HG02678 (cell line): Measurements from ENCODE around the gene DHX16.
A peak's percentile ranks its signal among the peaks of the same experiment; 100 is the strongest.
"Not testable (repeated sequence)": the region's sequence is repeated elsewhere in the genome, so short reads cannot be mapped to it uniquely, and the experiment has no call there.

ENCODE experiments used
- ATAC-seq: cut with Tn5 transposase; IDR thresholded peaks from one replicate; pipeline ENCODE4 v1.9.1; 2021; ENCODE audit warnings: mild to moderate bottlenecking, moderate library complexity; ENCODE audit not compliant: unreplicated experiment

Gene DHX16

DNA sequence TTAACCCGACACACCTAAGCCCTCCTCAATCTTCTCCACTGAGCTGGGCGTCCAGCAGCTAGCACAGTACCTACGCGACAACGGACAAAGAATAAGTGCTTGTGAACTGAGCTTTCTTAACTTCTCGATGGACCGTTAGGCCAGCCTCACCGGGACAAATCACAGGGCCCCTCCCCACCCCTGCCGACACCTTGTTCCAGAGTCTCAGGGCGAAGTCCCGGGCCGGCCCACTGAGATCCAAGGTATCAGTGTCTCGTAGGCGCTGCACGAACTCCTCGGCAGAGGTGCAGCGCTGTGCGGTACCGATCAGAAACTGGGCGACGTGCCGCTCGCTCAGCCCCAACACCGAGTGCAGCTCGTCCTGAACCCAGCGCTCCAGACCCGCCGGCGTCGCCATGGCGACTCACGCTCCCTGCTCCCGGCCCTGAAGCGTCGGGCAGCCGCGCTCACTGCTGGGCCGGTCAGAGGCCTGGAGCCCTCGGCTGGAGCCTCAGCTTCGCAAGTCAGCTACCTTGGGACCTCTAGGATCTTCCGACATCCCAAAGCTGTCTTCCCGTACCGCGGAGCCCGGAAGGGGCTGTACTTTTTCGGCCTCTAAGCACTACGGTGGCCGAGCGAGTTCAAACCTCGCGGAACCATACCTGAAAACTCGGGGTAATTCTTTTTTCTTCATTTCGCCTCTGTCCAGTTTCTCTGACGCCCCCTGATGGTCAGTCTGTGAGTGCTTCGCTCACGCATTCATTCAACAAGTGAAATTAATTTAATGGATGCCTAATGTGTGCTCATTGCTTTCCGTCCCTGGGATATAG, at the start of gene DHX16:
DHX16 (minus strand) TSS at position 562 of the 809 bp plus-strand sequence; CDS start at position 397, 165 bp downstream.
- ATAC-seq: peak; percentile 84

DNA sequence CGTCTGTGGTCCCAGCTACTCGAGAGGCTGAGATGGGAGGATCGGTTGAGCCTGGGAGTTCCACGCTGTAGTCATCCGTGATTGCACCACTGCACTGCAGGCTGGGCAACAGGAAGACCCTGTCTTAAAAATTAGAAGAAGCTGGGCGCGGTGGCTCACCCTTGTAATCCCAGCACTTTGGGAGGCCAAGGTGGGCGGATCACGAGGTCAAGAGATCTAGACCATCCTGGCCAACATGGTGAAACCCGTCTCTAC, 49.1 kb upstream of the DHX16 start:
- ATAC-seq: not testable (repeated sequence)

DNA sequence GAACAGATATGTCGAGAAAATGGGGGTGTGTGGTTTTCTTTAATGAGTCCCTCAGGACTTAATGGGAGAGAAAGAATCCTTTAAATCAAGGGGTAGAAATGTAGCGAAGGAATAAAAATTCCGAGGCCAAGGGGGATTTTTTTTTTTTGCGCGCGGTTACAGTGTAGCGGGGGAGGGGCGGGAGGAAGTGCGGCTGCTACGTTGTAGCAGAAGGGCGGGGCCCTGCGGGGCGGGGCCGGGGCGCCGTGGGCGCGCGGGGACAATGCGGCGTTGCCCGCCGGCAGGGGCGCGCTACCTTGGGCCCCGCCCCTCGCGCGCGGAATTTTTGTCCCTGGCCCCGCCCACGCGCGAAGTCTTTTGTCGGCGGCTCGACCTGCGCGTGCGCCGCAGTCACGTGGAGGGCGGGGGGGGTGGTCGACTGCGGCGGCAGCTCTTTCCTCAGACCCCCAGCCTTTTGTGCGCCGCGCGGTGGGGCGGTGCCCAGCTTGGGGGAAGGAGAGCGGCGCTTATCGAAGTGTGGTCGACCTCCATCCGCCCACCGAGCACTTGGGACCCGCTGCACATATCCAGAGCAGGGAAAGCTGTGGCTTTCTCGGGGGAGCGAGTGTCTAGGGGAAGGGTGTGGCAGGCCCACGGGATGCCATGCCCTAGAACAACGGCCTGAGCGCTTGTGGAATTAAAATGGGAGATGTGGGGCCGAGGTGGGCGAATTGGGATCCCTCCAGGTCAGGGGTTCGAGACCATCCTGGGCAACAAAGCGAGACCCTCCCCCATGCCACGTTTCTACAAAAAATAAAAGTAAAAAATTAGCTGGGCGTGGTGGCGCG, 48.6 kb upstream of the DHX16 start:
- ATAC-seq: peak; percentile 27

DNA sequence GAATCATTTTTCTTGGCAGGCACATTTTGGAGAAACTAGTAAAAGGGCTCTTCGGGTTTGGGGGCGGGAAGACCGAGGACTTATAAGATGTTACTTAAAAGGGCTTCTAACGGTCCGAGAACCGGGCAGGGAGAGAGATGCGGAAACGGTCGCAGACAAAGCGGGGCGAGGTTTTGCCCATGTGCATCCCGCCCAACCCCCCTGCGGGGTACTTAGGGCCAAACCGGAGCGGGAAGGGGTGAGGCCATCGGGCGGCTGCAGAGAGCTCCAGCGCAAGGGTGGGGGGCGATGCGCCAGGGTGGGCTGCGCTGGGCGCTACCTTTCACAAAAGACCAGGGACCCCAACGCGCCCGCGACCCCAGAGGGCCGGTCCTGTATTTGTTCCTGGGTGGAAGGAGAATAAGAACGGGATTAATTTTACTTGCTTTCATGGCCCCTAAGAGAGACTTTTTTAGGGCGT, 48.0 kb upstream of the DHX16 start:
- ATAC-seq: no peak

DNA sequence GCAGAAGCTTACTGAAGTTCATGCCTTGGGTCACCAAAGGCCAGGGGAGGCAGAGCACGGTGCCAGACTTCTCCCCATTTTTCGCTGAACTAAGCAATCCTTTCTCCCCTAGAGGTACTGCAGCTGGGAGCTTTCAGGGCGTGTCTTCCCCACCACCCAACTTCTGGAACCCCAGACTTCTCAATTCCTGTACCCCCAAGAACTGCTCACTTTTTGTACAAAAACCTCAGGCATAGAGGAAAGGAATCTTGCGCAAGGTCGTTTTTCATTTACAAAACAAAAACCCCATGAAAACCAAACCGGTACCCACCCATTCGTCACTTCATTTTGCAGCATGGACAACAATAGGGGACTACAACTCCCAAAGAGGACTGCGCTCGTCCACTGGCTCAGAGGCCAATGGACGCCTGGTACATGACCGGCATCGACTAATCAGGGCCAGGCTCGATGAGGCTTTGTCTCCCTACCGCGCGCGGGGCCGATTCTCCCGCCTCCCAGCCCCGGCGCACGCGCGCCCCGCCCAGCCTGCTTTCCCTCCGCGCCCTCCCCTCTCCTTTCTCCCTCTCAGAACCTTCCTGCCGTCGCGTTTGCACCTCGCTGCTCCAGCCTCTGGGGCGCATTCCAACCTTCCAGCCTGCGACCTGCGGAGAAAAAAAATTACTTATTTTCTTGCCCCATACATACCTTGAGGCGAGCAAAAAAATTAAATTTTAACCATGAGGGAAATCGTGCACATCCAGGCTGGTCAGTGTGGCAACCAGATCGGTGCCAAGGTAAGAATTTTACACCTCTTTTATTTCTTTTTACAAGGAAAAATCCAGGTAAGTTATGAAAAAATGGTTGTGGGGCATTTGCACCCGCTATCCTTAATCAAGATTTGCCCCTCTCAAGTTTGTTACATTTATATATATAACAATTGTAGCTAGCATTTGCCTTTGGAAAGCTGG, 47.3 kb upstream of the DHX16 start, which contains the start of gene TUBB:
TUBB (plus strand) TSS at position 562 of the 947 bp plus-strand sequence; CDS start at position 717, 155 bp downstream.
- peak; percentile 40 for ATAC-seq

DNA sequence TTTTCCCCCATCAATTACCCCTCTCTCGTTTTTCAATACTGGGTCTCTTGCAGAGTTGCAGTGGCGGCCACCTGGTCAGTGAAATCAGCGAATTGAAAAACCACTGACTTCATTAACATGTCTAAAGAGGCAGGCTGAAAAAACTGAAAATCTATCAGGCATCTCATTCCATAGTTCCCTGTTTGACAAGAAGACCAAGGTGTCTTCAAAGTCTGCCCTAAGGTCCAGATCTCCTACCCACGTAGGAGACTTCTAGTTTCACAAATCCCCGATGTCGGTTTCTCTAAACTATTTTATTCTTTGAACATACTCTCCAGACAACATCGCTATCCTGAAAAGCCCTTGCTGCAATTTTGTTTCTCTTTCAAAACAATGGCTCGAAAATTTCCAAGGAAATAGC, 46.5 kb upstream of the DHX16 start:
- no peak for ATAC-seq

DNA sequence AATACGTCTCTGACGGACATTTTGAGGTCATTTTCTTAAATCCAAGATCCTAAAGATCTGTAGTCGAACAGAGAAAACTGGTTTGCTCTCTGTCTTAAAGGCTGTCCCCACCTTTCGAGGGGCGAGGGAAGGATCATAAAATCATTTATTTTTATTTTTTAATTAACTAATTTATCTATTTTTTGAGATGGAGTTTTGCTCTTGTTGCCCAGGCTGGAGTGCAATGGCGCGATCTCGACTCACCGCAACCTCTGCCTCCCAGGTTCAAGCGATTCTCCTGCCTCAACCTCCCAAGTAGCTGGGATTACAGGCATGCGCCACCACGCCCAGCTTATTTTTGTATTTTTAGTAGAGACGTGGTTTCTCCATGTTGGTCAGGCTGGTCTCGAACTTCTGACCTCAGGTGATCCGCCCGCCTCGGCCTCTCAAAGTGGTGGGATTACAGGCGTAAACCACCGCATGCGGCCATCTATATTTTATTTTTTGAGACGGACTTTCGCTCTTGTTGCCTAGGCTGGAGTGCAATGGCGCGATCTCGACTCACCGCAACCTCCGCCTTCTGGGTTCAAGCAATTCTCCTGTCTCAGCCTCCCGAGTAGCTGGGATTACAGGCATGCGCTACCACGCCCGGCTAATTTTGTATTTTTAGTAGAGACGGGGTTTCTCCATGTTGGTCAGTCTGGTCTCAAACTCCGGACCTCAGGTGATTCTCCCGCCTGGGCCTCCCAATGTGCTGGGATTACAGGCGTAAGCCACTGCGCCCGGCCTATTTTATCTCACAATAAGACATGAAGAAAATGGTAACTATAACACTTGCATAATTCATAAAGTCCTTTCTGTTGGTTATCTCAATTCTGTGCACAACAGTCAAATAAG, 45.3 kb upstream of the DHX16 start:
- ATAC-seq: not testable (repeated sequence)

DNA sequence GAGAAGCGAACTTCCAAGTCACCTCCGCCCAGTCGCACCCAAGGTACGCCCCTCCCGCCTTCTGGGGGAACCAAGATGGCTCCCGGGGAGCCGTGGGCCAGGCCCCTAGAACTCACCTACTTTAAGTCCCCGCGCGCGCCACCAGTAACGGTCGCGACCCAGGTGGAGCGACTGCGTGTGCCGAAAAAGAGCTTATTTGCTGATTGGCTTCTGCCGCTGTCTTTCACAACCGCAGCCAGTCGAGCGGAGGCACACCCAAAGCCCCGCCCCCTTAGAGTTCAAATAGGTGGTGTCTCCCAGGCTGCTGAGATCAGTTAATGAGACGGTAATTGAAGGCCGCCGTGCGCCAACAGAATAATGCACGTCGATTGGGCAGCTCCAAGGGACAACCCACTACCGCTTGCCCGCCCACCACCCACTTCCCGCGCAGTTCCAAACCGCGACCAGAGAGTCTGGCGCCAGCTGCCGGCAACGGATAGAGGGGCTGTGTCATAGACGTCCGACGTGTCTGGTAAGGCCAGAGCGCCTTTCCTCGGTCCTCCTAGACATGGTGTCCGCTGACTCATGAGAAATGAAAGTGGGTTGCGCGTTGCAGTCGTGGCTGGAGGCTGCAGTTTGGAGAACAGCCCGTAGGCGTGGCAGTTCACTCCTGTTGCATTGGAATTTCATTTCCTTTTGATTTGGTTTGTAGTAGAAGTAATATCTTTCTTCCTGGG, 44.5 kb upstream of the DHX16 start, which contains the start of gene MDC1:
MDC1 (minus strand) TSS at position 153 of the 716 bp plus-strand sequence. CDS start 2,106 bp downstream, outside the sequence.
- ATAC-seq: peak; percentile 64

DNA sequence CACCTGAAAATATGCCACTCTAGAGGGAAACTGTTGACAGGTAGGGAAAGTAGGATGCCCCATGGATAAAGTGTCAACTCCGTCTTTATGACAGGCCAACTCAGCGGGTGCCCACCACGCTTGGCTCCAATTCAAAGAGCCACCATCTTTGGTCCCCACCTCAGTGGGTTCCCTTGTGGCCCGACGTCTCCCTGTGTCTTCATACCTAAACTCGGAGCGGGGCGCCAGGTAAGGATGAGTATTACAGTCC, 44.0 kb upstream of the DHX16 start:
- ATAC-seq: no peak

DNA sequence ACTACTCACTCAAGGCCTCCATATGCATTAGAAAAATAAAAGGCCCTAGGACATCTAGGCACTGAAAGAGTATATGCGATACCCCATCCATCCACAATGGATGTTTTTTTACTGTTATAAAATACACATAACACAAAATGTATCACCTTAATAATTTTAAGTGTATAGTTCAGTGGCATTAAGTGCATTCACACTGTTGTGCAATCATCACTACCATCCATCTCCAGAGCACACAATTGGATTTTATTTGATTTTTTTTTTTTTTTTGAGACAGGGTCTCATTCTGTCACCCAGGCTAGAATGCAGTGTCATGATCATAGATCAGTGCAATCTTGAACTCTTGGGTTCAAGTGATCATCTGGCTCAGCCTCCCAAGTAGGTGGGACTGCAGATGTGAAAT, 41.5 kb upstream of the DHX16 start:
- ATAC-seq: no peak

DNA sequence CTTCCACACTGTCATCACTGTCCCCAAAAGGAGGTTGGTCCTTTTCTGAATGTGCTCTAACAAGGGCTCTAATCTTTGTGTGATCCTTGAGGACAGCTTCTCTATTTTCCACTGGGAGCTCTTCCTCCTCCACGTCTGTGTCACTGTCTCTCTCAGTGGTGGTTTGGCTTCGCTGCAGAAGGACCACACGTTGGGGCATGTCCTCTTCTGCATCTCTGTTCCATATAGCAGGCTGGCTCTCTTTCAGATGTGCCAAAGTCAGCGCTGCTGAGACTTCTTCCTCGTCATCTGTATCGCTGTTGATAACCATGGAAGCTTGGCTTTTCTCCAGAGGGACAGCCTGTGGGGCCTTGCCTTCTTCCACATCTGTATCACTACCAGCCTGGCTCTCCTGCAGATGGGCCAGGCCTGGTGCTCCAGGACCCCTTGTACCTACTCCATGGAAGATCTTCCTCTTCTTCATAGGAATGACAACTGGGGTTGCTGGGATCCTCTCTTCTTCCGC, 39.7 kb upstream of the DHX16 start:
- no peak for ATAC-seq

DNA sequence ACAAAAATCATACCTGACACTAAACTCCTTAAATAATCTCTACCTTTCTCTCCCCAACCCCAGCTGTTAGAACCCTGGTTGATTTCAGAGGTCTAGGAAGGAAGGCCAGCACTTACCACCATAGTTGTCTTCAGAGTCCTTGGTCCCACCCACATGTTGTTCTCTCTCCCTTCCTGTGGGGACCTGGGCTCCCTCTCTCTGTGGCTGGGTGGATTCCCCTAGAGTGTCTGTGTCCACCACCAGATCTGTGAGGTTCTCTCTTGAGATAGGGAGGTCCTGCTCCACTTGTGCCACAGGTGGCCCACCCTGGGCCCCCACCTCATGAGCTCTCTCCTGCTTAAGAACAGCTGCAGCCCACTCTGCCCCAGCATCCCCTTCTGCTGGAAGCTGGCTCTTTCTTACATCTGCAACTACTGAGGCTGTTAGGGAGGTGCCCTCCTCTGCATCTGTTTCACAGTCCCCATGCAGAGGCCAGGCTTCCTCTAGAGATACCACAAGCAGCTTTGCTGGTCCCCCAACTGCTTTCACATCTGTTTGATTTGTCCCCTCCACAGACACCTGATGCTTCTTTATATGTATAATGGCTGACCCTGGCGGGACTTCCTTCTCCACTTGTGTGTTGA, 39.1 kb upstream of the DHX16 start:
- peak; percentile 65 for ATAC-seq

DNA sequence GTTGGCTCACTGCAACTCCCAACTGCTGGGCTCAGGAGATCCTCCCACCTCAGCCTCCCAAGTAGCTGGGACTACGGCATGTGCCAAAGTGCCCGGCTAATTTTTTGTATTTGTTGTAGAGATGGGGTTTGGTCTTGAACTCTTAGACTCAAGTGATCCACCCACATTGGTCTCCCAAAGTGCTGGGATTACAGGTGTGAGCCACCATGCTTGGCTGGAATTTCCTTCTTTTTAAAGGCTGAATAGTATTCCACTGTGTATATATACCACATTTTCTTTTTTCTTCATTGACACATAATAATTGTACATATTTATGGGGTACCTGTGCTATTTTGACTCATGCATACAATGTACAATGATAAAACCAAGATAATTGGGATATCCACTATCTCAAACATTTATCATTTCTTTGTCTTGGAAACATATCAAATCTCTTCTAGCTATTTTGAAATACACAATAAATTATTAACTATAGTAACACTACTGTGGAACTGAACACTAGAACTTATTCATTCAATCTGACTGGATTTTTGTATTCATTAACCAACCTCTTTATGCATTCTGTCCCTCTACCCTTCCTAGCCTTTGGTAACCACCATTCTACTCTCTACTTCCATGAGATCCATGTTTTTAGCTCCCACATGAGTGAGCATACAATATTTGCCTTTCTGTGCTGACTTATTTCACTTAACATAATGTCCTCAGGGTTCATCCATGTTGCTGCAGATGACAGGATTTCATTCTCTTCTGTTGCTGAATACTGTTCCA, 36.5 kb upstream of the DHX16 start:
- ATAC-seq: no peak

DNA sequence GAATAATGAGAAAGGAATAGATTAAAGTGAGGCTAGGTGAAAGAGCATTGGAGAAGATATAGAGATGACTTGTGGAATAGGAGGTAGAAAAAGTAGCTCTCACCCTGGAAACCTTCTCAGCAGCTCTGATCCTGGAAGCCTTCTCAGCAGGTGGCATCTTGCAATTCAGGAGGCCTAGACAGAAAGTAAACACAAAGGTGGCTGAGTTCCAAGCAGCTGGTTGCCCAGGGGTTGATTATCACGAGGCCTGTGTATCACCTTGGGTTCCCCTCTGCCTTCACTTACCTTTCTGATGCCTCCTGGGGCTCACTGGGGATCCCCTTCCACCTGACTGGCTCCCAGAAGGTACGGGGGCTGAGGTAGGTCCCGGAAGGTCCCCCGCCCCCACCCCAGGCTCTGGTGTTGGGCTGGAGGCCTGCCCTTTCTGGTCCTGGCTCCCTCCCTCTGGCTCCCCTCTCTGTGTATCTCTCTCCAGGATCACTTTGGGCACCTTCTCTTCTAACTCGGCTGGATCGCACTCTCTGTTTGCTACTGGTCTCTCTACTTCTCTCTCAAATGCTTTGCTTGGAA, 34.6 kb upstream of the DHX16 start:
- ATAC-seq: no peak

DNA sequence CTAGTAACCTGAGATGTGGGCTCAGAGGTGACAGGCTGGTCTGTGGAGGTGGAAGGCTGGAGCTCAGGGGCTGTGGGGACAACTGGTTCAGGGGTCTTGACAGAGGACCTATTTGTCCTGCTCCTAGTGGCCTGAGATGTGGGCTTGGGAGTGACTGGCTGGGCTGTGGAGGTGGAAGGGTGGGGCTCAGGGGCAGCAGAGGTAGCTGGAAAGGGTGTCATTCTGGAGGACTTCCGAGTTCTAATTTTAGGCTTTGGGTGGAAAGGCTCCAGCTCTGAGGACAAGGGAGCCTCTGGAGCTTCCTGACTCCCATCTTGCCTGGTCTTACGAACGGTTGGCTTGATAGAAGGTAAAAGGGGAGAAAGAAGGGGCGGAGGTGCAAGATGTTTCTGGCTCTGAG, 32.8 kb upstream of the DHX16 start:
- no peak for ATAC-seq

DNA sequence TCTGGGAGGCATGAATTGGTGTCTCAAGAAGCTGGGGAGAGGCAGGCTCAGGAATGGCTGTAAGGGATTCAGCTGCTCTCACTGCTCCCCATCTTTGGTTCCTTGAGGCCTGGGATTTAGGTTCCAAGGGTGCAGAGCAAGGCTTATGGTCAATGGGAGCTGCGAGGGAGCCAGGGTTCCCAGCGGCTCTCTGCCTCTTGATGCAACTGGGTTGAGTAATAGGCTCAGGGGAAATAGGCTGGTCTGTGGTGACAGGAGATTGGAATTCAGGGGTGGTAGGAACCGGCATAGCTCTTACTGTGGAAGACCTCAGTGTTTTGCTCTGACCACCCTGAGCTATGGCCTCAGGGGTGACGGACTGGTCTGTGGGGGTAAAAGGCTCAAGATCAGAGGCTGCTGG, 31.0 kb upstream of the DHX16 start:
- no peak for ATAC-seq

DNA sequence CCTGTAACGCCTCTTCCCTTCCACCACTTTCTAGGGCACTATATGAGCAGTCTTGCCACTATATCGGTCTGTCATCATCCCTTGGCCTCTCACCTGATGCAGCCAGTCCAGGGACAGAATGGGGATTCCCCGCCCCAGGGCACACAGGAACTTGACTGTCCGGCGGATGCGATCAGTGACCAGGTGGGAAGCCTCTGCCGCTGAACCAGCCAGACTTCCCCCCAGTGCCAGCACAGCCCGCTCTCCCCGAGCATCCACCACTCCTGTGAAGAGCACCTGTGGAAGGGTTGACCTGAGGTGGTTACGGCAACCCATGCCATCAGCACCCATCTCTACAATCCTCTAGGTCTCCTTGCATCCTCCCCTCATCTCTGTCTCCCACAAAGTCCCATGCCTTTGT, 30.2 kb upstream of the DHX16 start:
- no peak for ATAC-seq

DNA sequence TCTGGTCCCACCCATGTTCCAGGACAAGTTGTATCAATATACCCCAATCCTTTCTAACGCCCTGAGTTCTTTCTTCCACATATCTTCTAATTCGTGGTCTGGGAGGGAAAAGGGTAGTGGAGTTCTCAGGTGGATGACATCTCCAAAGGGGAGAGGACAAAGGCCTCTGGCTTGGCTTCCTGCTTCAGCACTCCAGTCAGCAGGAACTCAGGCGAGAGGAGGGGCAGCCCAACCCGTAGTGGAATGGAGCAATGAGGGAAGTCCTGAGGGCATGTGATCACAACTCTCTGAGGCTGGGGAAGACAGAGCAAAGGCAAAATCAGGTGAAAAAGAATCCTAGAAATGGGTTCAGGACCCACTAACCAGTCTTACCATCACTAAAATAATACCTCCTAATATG, 27.5 kb upstream of the DHX16 start:
- no peak for ATAC-seq
